Epidermal melanocyte (primary cell): Measurements from ENCODE around the gene RBM17.
A peak's percentile ranks its signal among the peaks of the same experiment; 100 is the strongest.
"Not testable (repeated sequence)": the region's sequence is repeated elsewhere in the genome, so short reads cannot be mapped to it uniquely, and the experiment has no call there.

Source experiments
- DNase-seq: peaks from one replicate; pipeline ENCODE4 v3.0.0; 2011; ENCODE audit warnings: low spot score; ENCODE audit not compliant: insufficient read length

RBM17 gene

GRCh38 chr10:6135589-6136168 is 46.8 kb downstream of the RBM17 start:
- no peak for DNase-seq

- no peak for DNase-seq
Measured at GRCh38 chr10:6136215-6137201, 47.7 kb downstream of the RBM17 start.

GRCh38 chr10:6138456-6138855 is 49.6 kb downstream of the RBM17 start:
- DNase-seq = no peak

- no peak for DNase-seq
Measured at GRCh38 chr10:6139470-6139869, 50.6 kb downstream of the RBM17 start.

- DNase-seq = no peak
Measured at GRCh38 chr10:6140141-6140841, 51.5 kb downstream of the RBM17 start.

GRCh38 chr10:6140965-6141295 is 52.1 kb downstream of the RBM17 start:
- DNase-seq = no peak

- DNase-seq = peak; percentile 39
Measured at GRCh38 chr10:6141296-6142151, 52.7 kb downstream of the RBM17 start.

GRCh38 chr10:6142186-6142585 is 53.4 kb downstream of the RBM17 start:
- not testable (repeated sequence) for DNase-seq

GRCh38 chr10:6142644-6143043 is 53.8 kb downstream of the RBM17 start:
- no peak for DNase-seq

GRCh38 chr10:6143181-6143580 is 54.3 kb downstream of the RBM17 start:
- no peak for DNase-seq

- DNase-seq = peak; percentile 84
Measured at GRCh38 chr10:6144406-6145165, 55.8 kb downstream of the RBM17 start.

- DNase-seq = no peak
Measured at GRCh38 chr10:6145166-6145987, 56.5 kb downstream of the RBM17 start.

GRCh38 chr10:6146013-6146785 is 57.4 kb downstream of the RBM17 start:
- DNase-seq = no peak

GRCh38 chr10:6146921-6147320 is 58.1 kb downstream of the RBM17 start:
- DNase-seq = no peak

GRCh38 chr10:6148251-6148701 is 59.4 kb downstream of the RBM17 start:
- DNase-seq = no peak

- DNase-seq = no peak
Measured at GRCh38 chr10:6148908-6149307, 60.1 kb downstream of the RBM17 start.

GRCh38 chr10:6151087-6151977 is 62.5 kb downstream of the RBM17 start:
- no peak for DNase-seq

- no peak for DNase-seq
Measured at GRCh38 chr10:6153845-6154244, 65.0 kb downstream of the RBM17 start.
